Measurements from ENCODE around the gene UVRAG. TPM values are rescaled to one million over a fixed set of nuclear protein-coding genes. Genes with fewer than 3 reads are reported as not detected.

Gene UVRAG
- total and polyA plus RNA-seq, 2 experiments from 2014 or later: 21.6 to 34.0 TPM

DNA sequence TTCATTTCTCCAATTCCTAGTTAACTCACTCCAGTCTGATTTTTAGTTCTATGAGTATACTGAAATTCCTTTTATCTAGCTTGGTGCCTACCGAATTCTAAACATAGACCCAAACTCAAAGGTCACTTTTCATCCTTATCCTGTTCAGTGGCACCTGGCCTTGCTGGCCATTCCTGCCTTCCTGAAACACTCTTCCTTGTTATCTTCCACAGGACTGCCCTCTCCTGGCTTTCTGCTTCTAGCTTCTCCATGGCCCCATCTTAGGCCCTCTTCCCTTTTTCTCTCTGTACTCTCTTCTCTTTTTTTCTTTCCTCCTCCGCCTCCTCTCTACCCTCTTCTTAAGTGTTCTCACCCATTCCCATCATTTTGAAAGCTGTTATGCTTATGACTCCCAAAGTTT, 304.0 kb downstream of the UVRAG start:
- peaks cover 62% of the 10 kb centered on the region for H3K4me1 ChIP-seq (ENCODE audit: low read depth)
- H3K4me3 ChIP-seq: no peak overlapping the region
- peak overlapping the region; percentile 52 for H3K27ac ChIP-seq
- TF ChIP-seq, protein P1, sequence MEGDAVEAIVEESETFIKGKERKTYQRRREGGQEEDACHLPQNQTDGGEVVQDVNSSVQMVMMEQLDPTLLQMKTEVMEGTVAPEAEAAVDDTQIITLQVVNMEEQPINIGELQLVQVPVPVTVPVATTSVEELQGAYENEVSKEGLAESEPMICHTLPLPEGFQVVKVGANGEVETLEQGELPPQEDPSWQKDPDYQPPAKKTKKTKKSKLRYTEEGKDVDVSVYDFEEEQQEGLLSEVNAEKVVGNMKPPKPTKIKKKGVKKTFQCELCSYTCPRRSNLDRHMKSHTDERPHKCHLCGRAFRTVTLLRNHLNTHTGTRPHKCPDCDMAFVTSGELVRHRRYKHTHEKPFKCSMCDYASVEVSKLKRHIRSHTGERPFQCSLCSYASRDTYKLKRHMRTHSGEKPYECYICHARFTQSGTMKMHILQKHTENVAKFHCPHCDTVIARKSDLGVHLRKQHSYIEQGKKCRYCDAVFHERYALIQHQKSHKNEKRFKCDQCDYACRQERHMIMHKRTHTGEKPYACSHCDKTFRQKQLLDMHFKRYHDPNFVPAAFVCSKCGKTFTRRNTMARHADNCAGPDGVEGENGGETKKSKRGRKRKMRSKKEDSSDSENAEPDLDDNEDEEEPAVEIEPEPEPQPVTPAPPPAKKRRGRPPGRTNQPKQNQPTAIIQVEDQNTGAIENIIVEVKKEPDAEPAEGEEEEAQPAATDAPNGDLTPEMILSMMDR (IDR thresholded peaks at IDR 0.05; ENCODE audit: low read depth, low read length): no peak
- no peaks in the 10 kb centered on the region for H3K36me3 ChIP-seq
- no peaks in the 10 kb centered on the region for H3K9me3 ChIP-seq (ENCODE audit: low read depth)
- DNase-seq (ENCODE audit: low read depth in 1 of 2, low spot score in 1 of 2): no peak
- H3K27me3 ChIP-seq: no peaks in the 10 kb centered on the region

DNA sequence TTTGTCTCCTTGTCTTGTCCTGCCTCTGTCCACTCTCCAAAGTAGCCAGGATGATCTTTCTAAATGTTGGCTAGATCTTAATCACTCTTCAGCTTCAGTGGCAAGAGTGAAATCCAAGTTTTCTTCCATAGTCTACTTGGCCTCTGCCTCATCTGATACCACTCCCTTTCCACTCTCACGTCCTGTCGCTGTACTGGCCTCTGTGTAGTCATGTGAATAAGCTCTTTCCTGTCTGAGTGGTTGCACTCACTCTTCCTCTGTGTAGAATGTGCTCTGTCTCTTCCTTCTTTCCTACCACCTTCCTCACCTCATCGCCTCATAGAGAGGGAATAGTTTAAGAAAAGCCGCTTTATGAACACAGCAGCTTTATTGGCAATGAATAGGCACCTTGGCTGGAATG, 304.8 kb downstream of the UVRAG start:
- H3K4me3 ChIP-seq: no peak overlapping the region
- no peaks in the 10 kb centered on the region for H3K36me3 ChIP-seq
- no peak for DNase-seq (ENCODE audit: low read depth in 1 of 2, low spot score in 1 of 2)
- H3K4me1 ChIP-seq (ENCODE audit: low read depth): peaks cover 70% of the 10 kb centered on the region
- no peaks in the 10 kb centered on the region for H3K27me3 ChIP-seq
- peak overlapping the region; percentile 52 for H3K27ac ChIP-seq
- TF ChIP-seq, protein P1 (IDR thresholded peaks at IDR 0.05; ENCODE audit: low read depth, low read length): no peak
- H3K9me3 ChIP-seq (ENCODE audit: low read depth): no peaks in the 10 kb centered on the region

DNA sequence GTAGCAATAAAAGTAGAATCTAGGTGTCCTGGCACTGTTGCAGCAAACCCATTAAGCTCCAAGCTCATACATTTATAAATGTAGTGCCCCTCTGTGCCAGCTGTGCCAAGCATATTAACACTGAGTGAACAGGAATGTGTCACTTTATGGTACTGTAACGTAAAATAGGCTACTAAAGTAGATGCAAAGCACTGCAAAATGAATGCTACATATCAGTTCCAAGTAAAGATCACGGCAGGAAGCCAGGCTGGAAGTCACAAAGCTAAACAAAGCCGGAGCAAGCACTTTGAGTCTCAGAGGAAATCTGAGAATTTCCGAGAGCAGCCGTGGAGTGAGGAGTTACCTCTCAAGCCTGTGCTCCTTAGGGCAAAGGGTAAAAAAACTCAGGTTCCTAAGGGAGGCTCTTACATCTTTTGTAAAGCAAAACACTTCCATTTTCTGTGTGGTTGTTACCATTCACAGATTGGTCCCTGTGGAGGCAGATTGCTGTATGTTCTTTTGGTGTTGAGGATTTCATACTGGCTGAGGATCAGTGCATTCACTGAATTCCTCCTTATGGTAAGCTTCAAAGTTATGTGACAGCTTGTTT, 305.6 kb downstream of the UVRAG start:
- DNase-seq (ENCODE audit: low read depth in 1 of 2, low spot score in 1 of 2): peak in 1 of 2 donors; percentile 52
- TF ChIP-seq, protein P1 (IDR thresholded peaks at IDR 0.05; ENCODE audit: low read depth, low read length): no peak
- H3K27ac ChIP-seq: peak overlapping the region; percentile 87

DNA sequence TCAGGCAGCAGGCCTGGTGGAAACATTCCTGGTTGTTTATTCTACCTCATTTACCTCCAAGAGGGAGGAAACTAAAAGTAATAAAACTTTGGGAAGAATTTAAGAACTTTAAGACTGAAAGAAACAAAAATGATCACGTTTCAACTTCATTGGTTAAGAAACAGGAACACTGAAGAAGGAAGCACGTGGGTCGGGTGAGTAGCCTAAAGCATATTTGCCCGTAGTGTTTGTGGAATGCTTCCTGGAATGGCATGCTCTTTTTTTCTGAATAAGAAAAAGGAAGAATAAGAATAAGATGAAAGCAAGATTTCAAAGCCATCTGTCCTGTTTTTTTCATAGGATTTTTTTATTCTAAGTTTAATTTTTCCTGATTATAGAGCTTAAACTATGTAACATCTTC, 308.2 kb downstream of the UVRAG start:
- Histone ChIP-seq H3K4me1 (ENCODE audit: low read depth) (peaks cover 58% of the 10 kb centered on the region), H3K36me3 (no peaks in the 10 kb centered on the region), H3K4me3 (no peak overlapping the region), H3K27me3 (no peaks in the 10 kb centered on the region), H3K27ac (peak overlapping the region; percentile 13), H3K9me3 (ENCODE audit: low read depth) (no peaks in the 10 kb centered on the region)
- TF ChIP-seq, protein P1 (IDR thresholded peaks at IDR 0.05; ENCODE audit: low read depth, low read length): no peak
- no peak for DNase-seq (ENCODE audit: low read depth in 1 of 2, low spot score in 1 of 2)

More for the DNA sequence above, 305.6 kb downstream of the UVRAG start:
- no peak overlapping the region for H3K4me3 ChIP-seq
- H3K27me3 ChIP-seq: no peaks in the 10 kb centered on the region
- H3K36me3 ChIP-seq: no peaks in the 10 kb centered on the region
- peaks cover 73% of the 10 kb centered on the region for H3K4me1 ChIP-seq (ENCODE audit: low read depth)
- no peaks in the 10 kb centered on the region for H3K9me3 ChIP-seq (ENCODE audit: low read depth)

DNA sequence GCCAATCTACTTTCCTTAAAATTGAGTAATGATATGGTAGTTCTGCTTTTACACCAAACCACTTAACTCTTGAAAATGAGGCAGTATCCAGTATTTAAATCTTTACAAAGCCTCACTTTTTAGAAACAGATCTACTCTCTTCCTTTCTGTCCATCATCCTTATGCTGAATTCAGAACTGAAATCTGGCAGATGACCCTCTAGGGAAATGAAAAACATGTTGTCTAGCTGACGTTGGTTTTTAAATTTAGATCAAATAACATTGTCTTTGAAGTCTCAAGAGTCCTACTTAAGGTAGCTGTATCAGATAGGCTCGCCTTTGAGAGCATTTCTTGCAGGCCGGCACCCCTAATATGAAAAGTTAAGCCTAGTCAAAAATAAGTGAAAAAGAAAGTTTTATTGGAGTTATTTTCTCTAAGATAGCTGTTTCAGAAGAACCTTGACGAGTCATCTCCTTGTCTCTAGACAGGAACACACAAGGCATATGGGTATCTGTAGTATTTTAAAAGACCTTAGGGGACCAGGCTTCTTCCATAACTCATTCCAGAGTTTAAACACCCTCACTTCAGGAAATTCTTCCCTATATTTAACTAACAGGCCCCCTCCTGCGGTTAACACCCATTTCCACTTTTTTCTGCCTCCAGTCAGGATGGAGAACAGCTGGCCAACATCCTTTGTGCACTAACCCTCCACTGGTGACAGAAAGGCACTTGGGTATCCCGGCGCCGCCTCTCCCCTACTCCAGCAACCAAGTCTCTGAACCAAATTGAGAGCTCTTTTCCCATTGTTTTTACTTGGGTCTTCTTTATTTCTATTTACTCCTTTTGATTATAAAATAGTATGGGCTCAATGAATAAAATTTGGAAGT, 310.1 kb downstream of the UVRAG start:
- no peaks in the 10 kb centered on the region for H3K36me3 ChIP-seq
- H3K27me3 ChIP-seq: no peaks in the 10 kb centered on the region
- no peak for DNase-seq (ENCODE audit: low read depth in 1 of 2, low spot score in 1 of 2)
- TF ChIP-seq, protein P1 (IDR thresholded peaks at IDR 0.05; ENCODE audit: low read depth, low read length): no peak
- no peaks in the 10 kb centered on the region for H3K9me3 ChIP-seq (ENCODE audit: low read depth)
- no peak overlapping the region for H3K4me3 ChIP-seq
- peaks cover 54% of the 10 kb centered on the region for H3K4me1 ChIP-seq (ENCODE audit: low read depth)
- H3K27ac ChIP-seq: peak overlapping the region; percentile 76

All from cardiac muscle cell (in vitro differentiated cells and primary cell).